Suppressor macrophage treated with lipopolysaccharide for 1 hour (primary cell): ENCODE measurements around the gene BAHCC1.
A peak's percentile ranks its signal among the peaks of the same experiment; 100 is the strongest.

Experiments used
- DNase-seq, 3 donors: peaks; one replicate each; pipeline ENCODE4 v3.0.0-alpha.2; 2020 to 2022

The BAHCC1 gene

GRCh38 chr17:81387100-81388090, 7.9 kb upstream of the BAHCC1 start:
- peak; percentile 94 to 96 (median 95) for DNase-seq

- DNase-seq: no peak
These were observed 7.1 kb upstream of the BAHCC1 start for GRCh38 chr17:81388091-81388611.

- no peak for DNase-seq
These were observed 6.5 kb upstream of the BAHCC1 start for GRCh38 chr17:81388612-81389367.

- DNase-seq: no peak
These were observed 5.7 kb upstream of the BAHCC1 start for GRCh38 chr17:81389585-81389984.

GRCh38 chr17:81390029-81390872, 5.0 kb upstream of the BAHCC1 start:
- no peak for DNase-seq

- DNase-seq: no peak
These were observed 4.4 kb upstream of the BAHCC1 start for GRCh38 chr17:81390873-81391255.

- no peak for DNase-seq
These were observed 3.8 kb upstream of the BAHCC1 start for GRCh38 chr17:81391293-81391935.

- peak in 2 of 3 donors; percentile 24 to 47 for DNase-seq
These were observed 3.0 kb upstream of the BAHCC1 start for GRCh38 chr17:81391936-81392908.

GRCh38 chr17:81392909-81393654, 2.2 kb upstream of the BAHCC1 start:
- DNase-seq: peak in 2 of 3 donors; percentile 41 to 70

- DNase-seq: peak; percentile 100
These were observed 1.4 kb upstream of the BAHCC1 start for GRCh38 chr17:81393684-81394376.

GRCh38 chr17:81394377-81394920, 808 bp upstream of the BAHCC1 start:
- DNase-seq: peak in 1 of 3 donors; percentile 14

- peak; percentile 24 to 60 (median 25) for DNase-seq
These were observed 482 bp downstream of the BAHCC1 start for GRCh38 chr17:81395600-81396277.

GRCh38 chr17:81396278-81396721, 1.0 kb downstream of the BAHCC1 start:
- DNase-seq: no peak

GRCh38 chr17:81396722-81397313, 1.6 kb downstream of the BAHCC1 start:
- DNase-seq: peak; percentile 76 to 85 (median 78)

GRCh38 chr17:81397314-81398175, 2.3 kb downstream of the BAHCC1 start:
- DNase-seq: peak; percentile 75 to 88 (median 77)

- peak in 2 of 3 donors; percentile 22 to 30 for DNase-seq
These were observed 3.0 kb downstream of the BAHCC1 start for GRCh38 chr17:81398176-81398831.
